MG63 (cell line): Measurements from ENCODE around the gene DCC. TPM values are rescaled to one million over a fixed set of nuclear protein-coding genes. Genes with fewer than 3 reads are reported as not detected.

ENCODE experiments used
- DNase-seq: peaks from one replicate; pipeline ENCODE4 v3.0.0-alpha.2; 2020
- H3K27me3 ChIP-seq: fragments of 250-450 bp; sonication (Bioruptor Pico); 2 replicates; pipeline ENCODE4 v1.5.1; 2020; ENCODE audit warnings: mild to moderate bottlenecking, moderate library complexity
- H3K36me3 ChIP-seq: fragments of 250-450 bp; sonication (Bioruptor Pico); 2 replicates; pipeline ENCODE4 v1.5.1; 2020; ENCODE audit warnings: mild to moderate bottlenecking, moderate library complexity
- H3K4me3 ChIP-seq: fragments of 250-450 bp; sonication (Bioruptor Pico); 2 replicates; pipeline ENCODE4 v1.5.1; 2020; ENCODE audit warnings: mild to moderate bottlenecking, moderate library complexity
- H3K9me3 ChIP-seq: fragments of 250-450 bp; sonication (Bioruptor Pico); 2 replicates; pipeline ENCODE4 v1.5.1; 2020; ENCODE audit warnings: mild to moderate bottlenecking, moderate library complexity
- total RNA-seq: library from RNA; depleted of rRNA; stranded (reverse); fragments of >200 nt; shearing (Covaris generic); gene quantifications from 2 replicates; pipeline ENCODE4 v1.2.3, GENCODE V29; 2014; ENCODE audit warnings: low replicate concordance

DCC gene
- total RNA-seq, 1 experiment from 2014 or later, result not detected

GRCh38 chr18:53551868-53552426, 1212.0 kb downstream of the DCC start:
- H3K9me3 ChIP-seq, result no peaks in the 10 kb centered on the region
- no peaks in the 10 kb centered on the region for H3K27me3 ChIP-seq
- no peak overlapping the region for H3K4me3 ChIP-seq
- no peaks in the 10 kb centered on the region for H3K36me3 ChIP-seq
- DNase-seq, result no peak

GRCh38 chr18:53553030-53553429, 1213.0 kb downstream of the DCC start:
- H3K4me3 ChIP-seq, result no peak overlapping the region
- no peaks in the 10 kb centered on the region for H3K9me3 ChIP-seq
- DNase-seq, result no peak
- H3K36me3 ChIP-seq, result no peaks in the 10 kb centered on the region
- H3K27me3 ChIP-seq, result no peaks in the 10 kb centered on the region

GRCh38 chr18:53556450-53556849, 1216.5 kb downstream of the DCC start:
- no peak overlapping the region for H3K4me3 ChIP-seq
- no peaks in the 10 kb centered on the region for H3K36me3 ChIP-seq
- no peaks in the 10 kb centered on the region for H3K9me3 ChIP-seq
- H3K27me3 ChIP-seq, result no peaks in the 10 kb centered on the region
- no peak for DNase-seq

- no peak for DNase-seq
- H3K9me3 ChIP-seq, result no peaks in the 10 kb centered on the region
- no peaks in the 10 kb centered on the region for H3K36me3 ChIP-seq
- no peaks in the 10 kb centered on the region for H3K27me3 ChIP-seq
- no peak overlapping the region for H3K4me3 ChIP-seq
Measured at GRCh38 chr18:53560546-53560945, 1220.5 kb downstream of the DCC start.

GRCh38 chr18:53566626-53567025, 1226.6 kb downstream of the DCC start:
- no peaks in the 10 kb centered on the region for H3K9me3 ChIP-seq
- H3K36me3 ChIP-seq, result no peaks in the 10 kb centered on the region
- no peak overlapping the region for H3K4me3 ChIP-seq
- DNase-seq, result no peak
- no peaks in the 10 kb centered on the region for H3K27me3 ChIP-seq

- H3K27me3 ChIP-seq, result 0 out of 2 replicates have a peak, but pooled peaks cover 3% of the 10 kb centered on the region
- H3K36me3 ChIP-seq, result no peaks in the 10 kb centered on the region
- H3K9me3 ChIP-seq, result no peaks in the 10 kb centered on the region
- DNase-seq, result no peak
- H3K4me3 ChIP-seq, result no peak overlapping the region
Measured at GRCh38 chr18:53567929-53568574, 1228.1 kb downstream of the DCC start.
